Prostate gland (tissue), 2 donors: ENCODE results near the gene PARP11.

Experiments
- POLR2A ChIP-seq: fragments of 450-650 bp; IDR thresholded peaks from one replicate; pipeline ENCODE4 v1.6.1; 2016; ENCODE audit warnings: antibody characterized with exemption, mild to moderate bottlenecking
- POLR2AphosphoS5 ChIP-seq: sonication (generic); formaldehyde crosslinking; IDR thresholded peaks from one replicate; pipeline ENCODE4 v1.6.1; 2017; ENCODE audit warnings: antibody characterized with exemption
- TF ChIP-seq, protein P1 (sequence below), 4 experiments: fragments of 200-600 bp in 2 of 4; fragments of 450-650 bp in 2 of 4; sonication (generic) in 2 of 4; IDR thresholded peaks; 1 replicate in 3 of 4; 2 replicates in 1 of 4; pipeline ENCODE4 v1.5.1; 2016 to 2019; ENCODE audit warnings: antibody characterized with exemption in 4 of 4, mild to moderate bottlenecking in 2 of 4, moderate library complexity in 2 of 4

DNA sequence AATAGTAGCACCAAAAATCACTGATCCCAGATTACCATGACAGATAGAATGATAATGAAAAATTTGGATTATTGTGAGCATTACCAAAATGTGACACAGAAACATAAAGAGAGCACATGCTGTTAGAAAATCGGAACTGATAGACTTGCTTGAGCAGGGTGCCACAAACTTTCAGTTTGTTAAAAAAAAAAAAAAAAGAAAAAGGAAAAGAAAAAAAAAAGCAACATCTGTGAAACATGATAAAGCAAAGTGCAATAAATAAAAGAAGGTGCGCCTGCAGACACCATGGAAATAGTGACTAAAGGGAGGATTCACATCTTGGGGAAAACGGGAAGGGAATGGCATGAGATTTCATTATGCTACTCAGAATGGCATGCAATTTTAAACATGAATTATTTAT lies 6.6 kb upstream of the PARP11 start:
- TF ChIP-seq, protein P1, sequence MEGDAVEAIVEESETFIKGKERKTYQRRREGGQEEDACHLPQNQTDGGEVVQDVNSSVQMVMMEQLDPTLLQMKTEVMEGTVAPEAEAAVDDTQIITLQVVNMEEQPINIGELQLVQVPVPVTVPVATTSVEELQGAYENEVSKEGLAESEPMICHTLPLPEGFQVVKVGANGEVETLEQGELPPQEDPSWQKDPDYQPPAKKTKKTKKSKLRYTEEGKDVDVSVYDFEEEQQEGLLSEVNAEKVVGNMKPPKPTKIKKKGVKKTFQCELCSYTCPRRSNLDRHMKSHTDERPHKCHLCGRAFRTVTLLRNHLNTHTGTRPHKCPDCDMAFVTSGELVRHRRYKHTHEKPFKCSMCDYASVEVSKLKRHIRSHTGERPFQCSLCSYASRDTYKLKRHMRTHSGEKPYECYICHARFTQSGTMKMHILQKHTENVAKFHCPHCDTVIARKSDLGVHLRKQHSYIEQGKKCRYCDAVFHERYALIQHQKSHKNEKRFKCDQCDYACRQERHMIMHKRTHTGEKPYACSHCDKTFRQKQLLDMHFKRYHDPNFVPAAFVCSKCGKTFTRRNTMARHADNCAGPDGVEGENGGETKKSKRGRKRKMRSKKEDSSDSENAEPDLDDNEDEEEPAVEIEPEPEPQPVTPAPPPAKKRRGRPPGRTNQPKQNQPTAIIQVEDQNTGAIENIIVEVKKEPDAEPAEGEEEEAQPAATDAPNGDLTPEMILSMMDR (IDR thresholded peaks at IDR 0.05): no peak
- TF ChIP-seq POLR2AphosphoS5 (no peak), POLR2A (no peak)
